HG03457 (cell line): Measurements from ENCODE around the gene ZNF526.
A peak's percentile ranks its signal among the peaks of the same experiment; 100 is the strongest.

ENCODE experiments used
- ATAC-seq: cut with Tn5 transposase; IDR thresholded peaks from one replicate; pipeline ENCODE4 v1.9.1; 2021; ENCODE audit warnings: moderate number of reproducible peaks; ENCODE audit not compliant: unreplicated experiment

ZNF526 gene

DNA sequence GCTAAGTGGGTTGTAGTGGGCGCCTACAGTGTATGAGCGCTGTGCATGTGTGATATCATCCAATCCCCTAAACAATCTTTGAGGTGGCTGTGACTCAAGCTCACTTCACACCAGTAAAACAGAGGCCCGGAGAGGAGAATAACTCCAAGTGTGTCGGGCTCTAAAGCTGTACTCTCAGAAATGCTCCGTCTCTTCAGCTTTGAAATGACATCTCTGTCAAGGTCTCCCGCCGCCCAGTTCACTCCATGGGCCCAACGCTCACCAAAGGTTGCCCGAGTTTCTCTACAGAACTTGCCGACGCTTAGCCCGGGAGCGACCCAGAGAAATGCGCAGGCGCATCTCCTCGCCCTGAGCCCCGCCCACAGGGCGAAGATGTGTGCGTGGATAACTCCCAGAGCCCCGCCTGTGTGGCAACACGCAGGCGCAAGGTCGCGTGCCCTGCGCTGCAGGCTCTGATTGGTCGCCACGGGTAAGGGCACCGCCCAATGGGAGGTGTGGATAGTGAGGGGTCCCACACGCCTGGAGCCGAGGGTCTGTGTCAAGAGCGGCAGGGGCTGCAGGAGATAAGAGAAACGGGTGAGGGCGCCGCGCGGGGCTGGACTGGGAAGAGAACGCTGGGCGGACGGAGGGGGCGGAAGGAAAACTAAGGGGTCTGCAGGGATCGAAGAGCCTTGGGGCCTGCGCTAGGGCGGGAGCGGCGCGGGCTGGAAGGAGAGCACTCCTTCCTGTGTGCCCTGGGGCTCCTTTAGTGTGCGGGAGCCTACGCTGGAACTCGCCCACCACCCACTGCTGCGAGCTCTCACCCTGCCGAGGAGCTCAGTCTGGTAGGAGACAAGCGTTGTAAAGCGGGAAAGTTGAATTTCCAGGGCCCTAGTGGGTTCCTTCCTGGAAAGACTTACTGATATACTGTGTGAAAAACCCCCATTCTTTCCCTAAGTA is at the start of gene ZNF526:
Gene ZNF526, plus strand, starts transcription at position 501 of the 939 bp plus-strand sequence. CDS start 4,092 bp downstream, outside the sequence.
- ATAC-seq = peak; percentile 64

GRCh38 chr19:42170715-42171114 is 49.4 kb upstream of the ZNF526 start:
- ATAC-seq = no peak

GRCh38 chr19:42172261-42172660 is 47.9 kb upstream of the ZNF526 start:
- ATAC-seq = no peak

DNA sequence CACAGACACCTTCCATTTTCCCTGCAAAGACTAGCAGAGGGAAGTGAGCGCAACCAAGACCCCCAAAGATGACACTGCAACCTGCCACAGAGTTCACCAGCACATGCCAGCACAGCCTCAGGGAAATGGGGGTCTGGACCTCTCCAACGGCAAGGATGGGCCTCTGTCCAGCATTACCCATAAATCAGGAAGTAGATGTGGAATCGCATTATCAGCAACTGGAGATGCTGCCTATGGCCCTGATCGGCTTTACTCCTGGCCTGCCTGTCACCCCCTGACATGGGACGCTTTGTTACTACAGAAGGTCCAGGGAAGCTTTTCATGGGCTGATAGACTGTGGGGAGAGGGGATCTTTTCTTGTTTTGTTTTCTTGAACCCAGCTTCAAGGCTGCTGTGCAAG is 46.4 kb upstream of the ZNF526 start:
- ATAC-seq = no peak

DNA sequence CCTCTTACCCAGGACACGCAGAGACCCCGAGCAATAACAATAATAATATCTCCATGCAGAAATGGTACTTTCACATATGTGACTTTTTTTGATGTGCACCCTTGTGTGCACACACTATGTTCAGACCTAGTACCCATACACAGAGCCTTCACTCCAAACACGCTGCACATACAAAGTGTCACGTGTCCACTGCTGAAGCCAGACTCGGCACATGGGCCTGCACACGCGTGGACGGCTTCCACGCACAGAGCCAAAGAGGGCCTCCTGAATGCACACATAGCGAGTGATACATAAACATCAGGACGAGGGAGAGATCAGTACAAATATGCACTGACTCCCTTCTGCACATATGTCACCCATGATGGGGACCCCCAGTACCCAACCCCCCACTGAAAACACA is 45.9 kb upstream of the ZNF526 start:
- no peak for ATAC-seq

GRCh38 chr19:42174958-42175734 is 45.0 kb upstream of the ZNF526 start:
- no peak for ATAC-seq

- no peak for ATAC-seq
Measured at GRCh38 chr19:42175952-42176648, 44.0 kb upstream of the ZNF526 start.

GRCh38 chr19:42176649-42176989 is 43.5 kb upstream of the ZNF526 start:
- ATAC-seq = no peak

- ATAC-seq = no peak
Measured at GRCh38 chr19:42176990-42177685, 43.0 kb upstream of the ZNF526 start.

GRCh38 chr19:42177686-42178019 is 42.5 kb upstream of the ZNF526 start:
- no peak for ATAC-seq

DNA sequence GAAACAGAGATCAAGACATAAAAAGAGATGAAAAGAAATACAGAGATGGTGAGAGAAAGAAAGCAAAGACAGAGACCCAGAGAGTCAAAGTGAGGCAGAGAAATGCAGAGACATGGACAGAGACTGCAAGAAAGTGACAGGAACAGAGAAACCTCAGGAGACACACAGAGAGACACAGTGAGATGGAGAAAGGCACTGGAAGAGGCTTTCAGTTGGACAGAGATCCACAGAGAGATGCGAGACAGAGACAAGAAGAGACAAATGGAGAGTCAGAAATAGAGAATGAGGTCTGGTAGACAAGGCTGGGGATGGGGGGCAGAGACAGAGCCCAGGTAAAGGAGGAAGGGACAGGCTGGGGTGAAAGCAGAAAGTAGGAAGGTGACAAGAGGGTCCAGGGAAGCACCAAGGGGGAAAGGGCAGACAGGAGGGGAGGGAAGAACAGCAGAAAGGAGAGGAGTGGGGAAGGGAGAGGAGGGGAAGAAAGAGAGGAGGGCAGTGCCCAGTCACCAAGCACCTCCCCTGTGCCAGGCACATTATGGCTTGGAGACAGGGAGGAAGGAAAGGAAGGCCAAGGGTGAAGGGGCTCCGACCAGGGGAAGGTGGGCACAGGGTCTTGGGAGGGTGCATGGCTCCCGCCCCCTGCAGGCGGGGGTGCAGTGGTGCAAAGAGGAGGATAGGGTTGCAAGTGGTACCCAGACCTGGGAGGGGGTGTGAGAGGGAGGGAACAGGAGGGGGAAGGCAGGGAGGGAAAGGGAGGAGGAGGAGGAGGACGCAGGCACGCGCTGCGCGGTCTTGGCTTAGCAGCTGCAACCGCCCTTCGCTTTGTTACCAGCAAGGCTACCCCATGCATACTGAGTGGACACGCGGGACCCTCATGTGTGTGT is 41.1 kb upstream of the ZNF526 start:
- ATAC-seq = no peak

DNA sequence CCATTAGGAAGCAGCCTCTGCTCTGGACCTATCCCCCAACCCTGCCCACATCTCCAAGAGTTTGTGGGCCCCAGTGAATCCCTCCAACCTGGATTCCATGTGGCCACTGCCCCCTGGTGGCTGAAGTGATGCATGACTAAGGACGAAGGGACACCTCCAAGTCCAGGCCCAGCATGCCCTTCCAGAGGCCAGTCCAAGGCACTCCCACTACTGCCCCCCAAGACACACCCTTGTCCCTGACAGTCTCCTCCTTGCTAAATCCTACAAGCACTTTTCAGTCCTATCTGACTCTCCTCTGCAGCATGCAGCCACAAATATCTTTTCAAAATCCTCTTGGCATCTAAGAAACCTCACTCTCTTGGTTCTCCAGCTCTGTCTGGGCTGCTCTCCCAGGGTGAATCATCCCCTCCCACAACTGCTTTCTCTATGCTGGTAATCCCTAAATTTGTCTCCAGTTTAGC is 35.7 kb upstream of the ZNF526 start:
- ATAC-seq = no peak

- no peak for ATAC-seq
Measured at GRCh38 chr19:42185277-42185676, 34.8 kb upstream of the ZNF526 start.

DNA sequence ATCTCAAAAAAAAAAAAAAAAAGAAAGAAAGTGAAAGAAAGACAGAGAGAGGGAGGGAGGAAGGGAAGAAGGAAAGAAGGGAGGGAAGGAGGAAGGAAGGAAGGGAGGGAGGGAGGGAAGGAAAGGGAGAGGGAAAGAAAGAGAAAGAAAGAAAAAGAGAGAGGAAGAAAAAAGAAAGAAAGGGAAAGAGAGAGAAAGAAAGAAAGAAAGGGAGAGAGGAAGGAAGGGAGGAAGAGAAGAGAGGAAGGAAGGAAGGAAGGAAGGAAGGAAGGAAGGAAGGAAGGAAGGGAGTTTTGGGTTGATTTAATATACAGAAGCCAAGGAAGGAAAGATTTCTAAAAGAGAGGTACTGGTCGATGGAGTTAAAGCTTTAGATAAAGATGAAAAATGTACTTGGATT is 31.4 kb upstream of the ZNF526 start:
- no peak for ATAC-seq

GRCh38 chr19:42189133-42189532 is 31.0 kb upstream of the ZNF526 start:
- no peak for ATAC-seq

DNA sequence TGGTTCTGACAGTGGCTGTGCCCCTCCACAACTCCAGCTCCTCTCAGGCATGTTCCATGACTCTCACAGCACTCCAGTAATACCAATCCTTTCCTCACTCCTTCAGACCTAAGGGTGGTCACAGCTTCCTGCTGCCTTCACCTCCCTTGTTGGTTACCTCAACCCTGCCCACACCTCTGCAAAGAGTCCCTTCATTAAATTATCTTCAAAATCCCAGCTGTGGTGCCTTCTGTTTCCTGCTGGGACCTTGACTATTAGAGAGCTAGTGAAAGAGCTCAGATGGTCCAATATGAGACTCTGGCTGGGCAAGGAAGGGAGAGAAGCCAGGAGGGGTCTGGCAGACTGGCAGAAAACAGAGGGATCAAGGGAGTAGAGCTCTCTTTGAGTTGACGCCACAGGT is 28.8 kb upstream of the ZNF526 start:
- ATAC-seq = no peak

DNA sequence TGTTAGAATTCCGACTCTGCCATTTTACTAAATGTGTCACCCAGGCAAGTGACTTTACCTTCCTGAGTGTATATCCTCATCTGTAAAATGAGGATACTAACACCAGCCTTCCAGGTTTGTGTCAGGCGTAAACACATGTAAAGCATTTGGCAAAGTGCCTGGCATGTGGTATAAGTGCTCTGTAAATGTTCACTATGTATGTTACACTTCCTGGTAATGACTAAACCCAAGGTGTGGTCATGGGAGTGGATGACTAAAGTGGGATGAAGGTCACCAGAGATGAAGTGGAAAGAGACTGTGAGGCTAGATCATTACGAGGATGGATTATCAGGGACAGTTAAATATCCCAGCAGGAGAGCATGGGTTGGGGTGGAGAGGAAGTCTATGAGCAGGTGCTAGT is 28.3 kb upstream of the ZNF526 start:
- ATAC-seq = no peak

GRCh38 chr19:42193294-42193693 is 26.8 kb upstream of the ZNF526 start:
- no peak for ATAC-seq

GRCh38 chr19:42193706-42194105 is 26.4 kb upstream of the ZNF526 start:
- no peak for ATAC-seq
